ENCODE data around the gene ELAVL4. TPM values are rescaled to one million over a fixed set of nuclear protein-coding genes. Genes with fewer than 3 reads are reported as not detected.

Gene ELAVL4
- total and polyA plus RNA-seq, 7 donors = 0.03 TPM; not detected in 6

- Histone ChIP-seq H3K36me3 (ENCODE audit: insufficient read depth in 1 of 2, low read depth in 1 of 2) (no peaks in the 10 kb centered on the region), H3K27ac (no peak overlapping the region), H3K27me3 (ENCODE audit: insufficient read depth in 3 of 3, low read length in 2 of 3) (no peaks in the 10 kb centered on the region), H3K9me3 (no peaks in the 10 kb centered on the region), H3K4me1 (no peaks in the 10 kb centered on the region), H3K4me3 (no peak overlapping the region)
- ATAC-seq = no peak
- WGBS, 3 donors = 71 to 76% (median 72%) methylated on average over 5 of the region's 5 CpGs
- no peak for DNase-seq
- TF ChIP-seq CTCF (IDR thresholded peaks at IDR 0.05) = no peak
- intact Hi-C loops (cut with DNase I) = no loop called here
Measured at GRCh38 chr1:50126927-50127715, 18.4 kb downstream of the ELAVL4 start.

- no peak for TF ChIP-seq CTCF (IDR thresholded peaks at IDR 0.05)
- DNase-seq (no peak), ATAC-seq (no peak)
- Histone ChIP-seq H3K4me3 (no peak overlapping the region), H3K9me3 (no peaks in the 10 kb centered on the region), H3K4me1 (no peaks in the 10 kb centered on the region), H3K36me3 (ENCODE audit: insufficient read depth in 1 of 2, low read depth in 1 of 2) (no peaks in the 10 kb centered on the region), H3K27me3 (ENCODE audit: insufficient read depth in 3 of 3, low read length in 2 of 3) (no peaks in the 10 kb centered on the region), H3K27ac (no peak overlapping the region)
- 43 to 65% (median 48%) methylated on average over 1 of the region's 1 CpG for WGBS, 3 donors
- intact Hi-C loops (cut with DNase I) = no loop called here
Measured at GRCh38 chr1:50129201-50129600, 20.5 kb downstream of the ELAVL4 start.

GRCh38 chr1:50132347-50132894 lies 23.7 kb downstream of the ELAVL4 start:
- Histone ChIP-seq H3K9me3 (no peaks in the 10 kb centered on the region), H3K27ac (no peak overlapping the region), H3K36me3 (ENCODE audit: insufficient read depth in 1 of 2, low read depth in 1 of 2) (no peaks in the 10 kb centered on the region), H3K4me3 (no peak overlapping the region), H3K4me1 (no peaks in the 10 kb centered on the region), H3K27me3 (ENCODE audit: insufficient read depth in 3 of 3, low read length in 2 of 3) (no peaks in the 10 kb centered on the region)
- 22 to 38% (median 37%) methylated on average over 3 of the region's 3 CpGs for WGBS, 3 donors
- DNase-seq = no peak
- intact Hi-C loops (cut with DNase I) = no loop called here
- TF ChIP-seq CTCF (IDR thresholded peaks at IDR 0.05) = no peak
- no peak for ATAC-seq

- no peak for DNase-seq
- Histone ChIP-seq H3K9me3 (no peaks in the 10 kb centered on the region), H3K27me3 (ENCODE audit: insufficient read depth in 3 of 3, low read length in 2 of 3) (no peaks in the 10 kb centered on the region), H3K4me1 (no peaks in the 10 kb centered on the region), H3K36me3 (ENCODE audit: insufficient read depth in 1 of 2, low read depth in 1 of 2) (no peaks in the 10 kb centered on the region), H3K4me3 (no peak overlapping the region), H3K27ac (no peak overlapping the region)
- 58 to 59% (median 58%) methylated on average over 2 of the region's 2 CpGs for WGBS, 3 donors
- no peak for ATAC-seq
- intact Hi-C loops (cut with DNase I) = no loop called here
- no peak for TF ChIP-seq CTCF (IDR thresholded peaks at IDR 0.05)
Measured at GRCh38 chr1:50135716-50136115, 27.0 kb downstream of the ELAVL4 start.
